ENCODE data around the gene PARP2.

The PARP2 gene

GRCh38 chr14:20403521-20403920 is 60.1 kb downstream of the PARP2 start:
- DNase-seq, result no peak

Measured in fibroblast of skin of back (primary cell).